Astrocyte (in vitro differentiated cells and primary cell): ENCODE measurements around the gene ADCY3. TPM values are rescaled to one million over a fixed set of nuclear protein-coding genes. Genes with fewer than 3 reads are reported as not detected.

Experiments
- DNase-seq: peaks from one replicate; pipeline ENCODE4 v3.0.0-alpha.2; 2010; ENCODE audit warnings: low read depth
- FAIRE-seq: peaks from 2 replicates; lab custom pipeline; 2011; peaks lifted over from hg19 to GRCh38; lab: Jason Lieb, UNC
- H2AFZ ChIP-seq: 2 replicates; pipeline ENCODE4 v1.6.0; 2012; ENCODE audit warnings: low read depth, low read length, inconsistent platforms
- H3K27ac ChIP-seq: 2 replicates; pipeline ENCODE4 v1.5.1; 2011; ENCODE audit warnings: low read depth, low read length, inconsistent platforms
- H3K27me3 ChIP-seq: 2 replicates; pipeline ENCODE4 v1.6.0; 2011; ENCODE audit warnings: low read length, inconsistent platforms; ENCODE audit not compliant: insufficient read depth
- H3K36me3 ChIP-seq: 2 replicates; pipeline ENCODE4 v1.5.1; 2011; ENCODE audit warnings: low read length, inconsistent platforms; ENCODE audit not compliant: insufficient read depth
- H3K4me1 ChIP-seq: 2 replicates; pipeline ENCODE4 v1.5.1; 2011; ENCODE audit warnings: low read length, inconsistent platforms; ENCODE audit not compliant: insufficient read depth
- H3K4me2 ChIP-seq: 2 replicates; pipeline ENCODE4 v1.6.0; 2012; ENCODE audit warnings: low read length, inconsistent platforms
- H3K4me3 ChIP-seq: 2 replicates; pipeline ENCODE4 v1.5.1; 2011; ENCODE audit warnings: low read depth, mild to moderate bottlenecking, low read length, inconsistent platforms; ENCODE audit not compliant: insufficient read depth
- H3K79me2 ChIP-seq: 2 replicates; pipeline ENCODE4 v1.6.0; 2012; ENCODE audit warnings: mild to moderate bottlenecking, low read length, inconsistent platforms; ENCODE audit not compliant: insufficient read depth
- H3K9ac ChIP-seq: 2 replicates; pipeline ENCODE4 v1.6.0; 2012; ENCODE audit warnings: mild to moderate bottlenecking, low read length, inconsistent platforms
- H3K9me3 ChIP-seq: 2 replicates; pipeline ENCODE4 v1.5.1; 2012; ENCODE audit warnings: low read depth, mild to moderate bottlenecking, low read length, inconsistent platforms; ENCODE audit not compliant: insufficient read depth
- H4K20me1 ChIP-seq: 2 replicates; pipeline ENCODE4 v1.6.0; 2012; ENCODE audit warnings: low read length, inconsistent platforms; ENCODE audit not compliant: insufficient read depth
- H3K27ac Mint-ChIP-seq: one replicate; pipeline ENCODE4 v1.8.0; 2021; ENCODE audit warnings: mild to moderate bottlenecking, mixed read lengths; ENCODE audit not compliant: unreplicated experiment
- H3K27me3 Mint-ChIP-seq: one replicate; pipeline ENCODE4 v1.8.0; 2021; ENCODE audit warnings: low read depth, mixed read lengths; ENCODE audit not compliant: unreplicated experiment
- H3K36me3 Mint-ChIP-seq: one replicate; pipeline ENCODE4 v1.8.0; 2021; ENCODE audit warnings: low read depth, mixed read lengths; ENCODE audit not compliant: unreplicated experiment
- H3K4me1 Mint-ChIP-seq: one replicate; pipeline ENCODE4 v1.8.0; 2021; ENCODE audit warnings: low read depth, mixed read lengths; ENCODE audit not compliant: unreplicated experiment
- H3K4me3 Mint-ChIP-seq: one replicate; pipeline ENCODE4 v1.8.0; 2021; ENCODE audit warnings: mild to moderate bottlenecking, moderate library complexity, mixed read lengths; ENCODE audit not compliant: unreplicated experiment
- H3K9me3 Mint-ChIP-seq: one replicate; pipeline ENCODE4 v1.8.0; 2021; ENCODE audit warnings: mild to moderate bottlenecking, mixed read lengths; ENCODE audit not compliant: unreplicated experiment
- CTCF ChIP-seq: IDR thresholded peaks from 2 replicates; pipeline ENCODE4 v1.5.1; 2011; ENCODE audit warnings: low read depth, mild to moderate bottlenecking, inconsistent platforms, low read length, moderate library complexity; ENCODE audit not compliant: insufficient read depth
- EZH2 ChIP-seq: IDR thresholded peaks from 2 replicates; pipeline ENCODE4 v1.6.1; 2012; ENCODE audit warnings: mild to moderate bottlenecking, low read length, inconsistent platforms; ENCODE audit not compliant: insufficient read depth
- total RNA-seq: library from RNA; stranded (reverse); gene quantifications from 2 replicates; pipeline ENCODE4 v1.2.1, GENCODE V29; 2021

Gene ADCY3
- total RNA-seq, 1 donor from 2014 or later: 12.5 TPM

GRCh38 chr2:24925815-24926214, 5.8 kb upstream of the ADCY3 start:
- no peaks in the 10 kb centered on the region for H3K79me2 ChIP-seq
- no peak overlapping the region for H3K9ac ChIP-seq
- Mint-ChIP-seq H3K4me3 (no peak overlapping the region), H3K27me3 (peaks cover 14% of the 10 kb centered on the region), H3K27ac (no peak overlapping the region), H3K9me3 (no peaks in the 10 kb centered on the region), H3K36me3 (no peaks in the 10 kb centered on the region), H3K4me1 (peaks cover 3% of the 10 kb centered on the region)
- TF ChIP-seq EZH2 (no peak), CTCF (no peak)
- DNase-seq (no peak), FAIRE-seq (no peak)
- H3K4me3 ChIP-seq: no peak overlapping the region
- H3K9me3 ChIP-seq: no peaks in the 10 kb centered on the region
- no peak overlapping the region for H3K4me2 ChIP-seq
- H4K20me1 ChIP-seq: no peaks in the 10 kb centered on the region
- H2AFZ ChIP-seq: no peak overlapping the region
- H3K36me3 ChIP-seq: no peaks in the 10 kb centered on the region
- no peak overlapping the region for H3K27ac ChIP-seq
- H3K27me3 ChIP-seq: no peaks in the 10 kb centered on the region
- H3K4me1 ChIP-seq: peaks cover 5% of the 10 kb centered on the region

GRCh38 chr2:24924732-24925131, 4.7 kb upstream of the ADCY3 start:
- H3K9me3 Mint-ChIP-seq: no peaks in the 10 kb centered on the region
- FAIRE-seq (no peak), DNase-seq (no peak)
- H3K27ac Mint-ChIP-seq: no peak overlapping the region
- H3K4me1 Mint-ChIP-seq: no peaks in the 10 kb centered on the region
- Histone ChIP-seq H3K9me3 (no peaks in the 10 kb centered on the region), H3K36me3 (no peaks in the 10 kb centered on the region), H3K27me3 (no peaks in the 10 kb centered on the region), H2AFZ (no peak overlapping the region), H3K9ac (no peak overlapping the region), H3K4me3 (no peak overlapping the region), H3K27ac (no peak overlapping the region), H3K4me1 (peaks cover 4% of the 10 kb centered on the region), H3K79me2 (no peaks in the 10 kb centered on the region), H3K4me2 (no peak overlapping the region), H4K20me1 (no peaks in the 10 kb centered on the region)
- no peak overlapping the region for H3K4me3 Mint-ChIP-seq
- peaks cover 16% of the 10 kb centered on the region for H3K27me3 Mint-ChIP-seq
- no peaks in the 10 kb centered on the region for H3K36me3 Mint-ChIP-seq
- no peak for TF ChIP-seq CTCF
- no peak for TF ChIP-seq EZH2

- Histone ChIP-seq H3K9me3 (no peaks in the 10 kb centered on the region), H3K4me1 (peaks cover 4% of the 10 kb centered on the region), H3K27me3 (no peaks in the 10 kb centered on the region), H4K20me1 (no peaks in the 10 kb centered on the region), H2AFZ (no peak overlapping the region), H3K36me3 (no peaks in the 10 kb centered on the region), H3K4me3 (no peak overlapping the region), H3K79me2 (no peaks in the 10 kb centered on the region), H3K9ac (no peak overlapping the region), H3K4me2 (no peak overlapping the region), H3K27ac (no peak overlapping the region)
- DNase-seq (no peak), FAIRE-seq (no peak)
- no peak overlapping the region for H3K27ac Mint-ChIP-seq
- no peaks in the 10 kb centered on the region for H3K36me3 Mint-ChIP-seq
- H3K27me3 Mint-ChIP-seq: peaks cover 16% of the 10 kb centered on the region
- TF ChIP-seq CTCF (no peak), EZH2 (no peak)
- no peaks in the 10 kb centered on the region for H3K9me3 Mint-ChIP-seq
- peaks cover under 1% of the 10 kb centered on the region for H3K4me1 Mint-ChIP-seq
- no peak overlapping the region for H3K4me3 Mint-ChIP-seq
These were observed 4.2 kb upstream of the ADCY3 start for GRCh38 chr2:24924266-24924665.
